ENCODE measurements around the gene HSPB1. TPM values are rescaled to one million over a fixed set of nuclear protein-coding genes. Genes with fewer than 3 reads are reported as not detected.

Gene HSPB1
- total and polyA plus RNA-seq, 2 of the 13 experiments (the other 11 are each of a cell fraction or from before 2014, with no cell fraction given) = 21.0 to 38.6 TPM

DNA sequence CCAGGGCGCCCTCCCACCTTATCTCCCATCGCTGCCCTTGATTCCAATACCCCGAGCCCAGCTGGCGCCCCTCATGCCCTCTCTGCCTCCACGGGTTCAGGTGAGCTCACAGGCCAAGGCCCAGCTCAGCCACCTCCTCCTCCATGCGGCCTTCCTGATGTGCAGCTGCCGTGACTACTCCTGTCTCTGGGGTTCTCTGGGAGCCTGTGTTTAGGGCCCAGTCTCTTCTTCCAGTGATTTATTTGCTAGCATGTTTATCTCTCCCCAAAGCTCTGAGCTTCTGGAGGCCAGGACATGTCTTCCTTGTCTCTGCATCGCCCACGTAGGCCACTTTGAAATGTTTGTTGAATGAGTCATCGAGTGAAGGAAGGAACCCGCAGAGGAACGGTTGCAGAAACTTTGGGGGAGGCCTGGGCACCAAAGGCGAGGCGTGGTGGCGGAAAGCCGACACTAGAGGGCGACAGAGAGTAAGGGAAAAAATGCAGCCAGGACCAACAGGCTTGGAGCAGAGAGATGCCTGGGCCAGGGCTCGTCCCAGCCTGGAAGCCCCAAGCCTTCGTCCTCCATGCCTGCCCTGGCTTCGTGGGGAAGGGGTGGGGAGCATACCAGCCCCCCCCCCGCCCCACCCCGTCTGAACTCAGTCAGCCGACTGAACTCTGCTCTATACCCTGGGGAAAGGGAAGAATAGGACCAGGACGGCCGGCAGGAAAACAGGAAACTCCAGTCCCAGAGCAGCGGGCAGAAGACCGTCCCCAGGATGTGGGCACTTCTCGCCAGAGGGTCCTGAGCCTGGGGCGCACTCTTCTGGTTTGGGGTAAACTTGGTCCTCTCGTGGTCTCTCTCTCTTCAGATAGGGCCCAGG is 10.9 kb upstream of the HSPB1 start (continued):
- TF ChIP-seq, protein P1, sequence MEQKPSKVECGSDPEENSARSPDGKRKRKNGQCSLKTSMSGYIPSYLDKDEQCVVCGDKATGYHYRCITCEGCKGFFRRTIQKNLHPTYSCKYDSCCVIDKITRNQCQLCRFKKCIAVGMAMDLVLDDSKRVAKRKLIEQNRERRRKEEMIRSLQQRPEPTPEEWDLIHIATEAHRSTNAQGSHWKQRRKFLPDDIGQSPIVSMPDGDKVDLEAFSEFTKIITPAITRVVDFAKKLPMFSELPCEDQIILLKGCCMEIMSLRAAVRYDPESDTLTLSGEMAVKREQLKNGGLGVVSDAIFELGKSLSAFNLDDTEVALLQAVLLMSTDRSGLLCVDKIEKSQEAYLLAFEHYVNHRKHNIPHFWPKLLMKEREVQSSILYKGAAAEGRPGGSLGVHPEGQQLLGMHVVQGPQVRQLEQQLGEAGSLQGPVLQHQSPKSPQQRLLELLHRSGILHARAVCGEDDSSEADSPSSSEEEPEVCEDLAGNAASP (CRISPR knock-in tag; IDR thresholded peaks at IDR 0.05; ENCODE audit: borderline replicate concordance) = peak; percentile 43; the same call in 1 of the 2 replicates
- TF ChIP-seq TMF1 (CRISPR knock-in tag; IDR thresholded peaks at IDR 0.05; ENCODE audit: low read depth) (no peak), ATF7 (IDR thresholded peaks at IDR 0.05) (no peak), ATF7 (CRISPR knock-in tag; IDR thresholded peaks at IDR 0.05) (no peak), SIN3A (IDR thresholded peaks at IDR 0.05; ENCODE audit: borderline replicate concordance, low read depth, low read length) (no peak), ZNF775 (CRISPR knock-in tag; IDR thresholded peaks at IDR 0.05; ENCODE audit: borderline replicate concordance) (no peak), ZNF30 (CRISPR knock-in tag; IDR thresholded peaks at IDR 0.05) (no peak), CHD2 (IDR thresholded peaks at IDR 0.05; ENCODE audit: low read depth, low read length) (no peak), SAP130 (CRISPR knock-in tag; IDR thresholded peaks at IDR 0.05; ENCODE audit: low read depth) (peak; percentile 60; the same call in 1 of the 2 replicates), BCL6 (CRISPR knock-in tag; IDR thresholded peaks at IDR 0.05) (peak; percentile 22; the same call in 1 of the 2 replicates), NR1H2 (CRISPR knock-in tag; IDR thresholded peaks at IDR 0.05; ENCODE audit: borderline replicate concordance, low read depth) (no peak), ZNF12 (CRISPR knock-in tag; IDR thresholded peaks at IDR 0.05) (peak; percentile 66; the same call in 1 of the 2 replicates), SMAD3 (CRISPR knock-in tag; IDR thresholded peaks at IDR 0.05) (peak; percentile 46; the same call in 1 of the 2 replicates), HOXD1 (CRISPR knock-in tag; IDR thresholded peaks at IDR 0.05) (no peak), ZFYVE20 (CRISPR knock-in tag; IDR thresholded peaks at IDR 0.05; ENCODE audit: borderline replicate concordance, low read depth) (no peak), THYN1 (CRISPR knock-in tag; IDR thresholded peaks at IDR 0.05; ENCODE audit: borderline replicate concordance, low read depth) (no peak), SMARCC2 (IDR thresholded peaks at IDR 0.05) (no peak), NCOR1 (IDR thresholded peaks at IDR 0.05; ENCODE audit: borderline replicate concordance, low read length) (no peak), ZNF260 (CRISPR knock-in tag; IDR thresholded peaks at IDR 0.05; ENCODE audit: borderline replicate concordance, low read depth) (no peak), CAMTA2 (CRISPR knock-in tag; IDR thresholded peaks at IDR 0.05; ENCODE audit: borderline replicate concordance) (no peak), FOXM1 (CRISPR knock-in tag; IDR thresholded peaks at IDR 0.05) (no peak), GTF2F1 (IDR thresholded peaks at IDR 0.05; ENCODE audit: low read length) (no peak), ZNF75D (CRISPR knock-in tag; IDR thresholded peaks at IDR 0.05; ENCODE audit: borderline replicate concordance) (no peak)
- TF ChIP-seq, protein P2, sequence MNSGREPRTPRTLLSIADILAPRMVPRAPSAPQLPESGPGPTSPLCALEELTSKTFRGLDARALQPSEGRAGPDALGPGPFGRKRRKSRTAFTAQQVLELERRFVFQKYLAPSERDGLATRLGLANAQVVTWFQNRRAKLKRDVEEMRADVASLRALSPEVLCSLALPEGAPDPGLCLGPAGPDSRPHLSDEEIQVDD (CRISPR knock-in tag; IDR thresholded peaks at IDR 0.05; ENCODE audit: borderline replicate concordance) = no peak
- TF ChIP-seq, protein P3, sequence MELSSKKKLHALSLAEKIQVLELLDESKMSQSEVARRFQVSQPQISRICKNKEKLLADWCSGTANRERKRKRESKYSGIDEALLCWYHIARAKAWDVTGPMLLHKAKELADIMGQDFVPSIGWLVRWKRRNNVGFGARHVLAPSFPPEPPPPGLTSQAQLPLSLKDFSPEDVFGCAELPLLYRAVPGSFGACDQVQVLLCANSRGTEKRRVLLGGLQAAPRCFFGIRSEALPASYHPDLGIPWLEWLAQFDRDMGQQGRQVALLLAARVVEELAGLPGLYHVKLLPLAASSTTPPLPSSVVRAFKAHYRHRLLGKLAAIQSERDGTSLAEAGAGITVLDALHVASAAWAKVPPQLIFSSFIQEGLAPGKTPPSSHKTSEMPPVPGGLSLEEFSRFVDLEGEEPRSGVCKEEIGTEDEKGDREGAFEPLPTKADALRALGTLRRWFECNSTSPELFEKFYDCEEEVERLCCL (CRISPR knock-in tag; IDR thresholded peaks at IDR 0.05; ENCODE audit: borderline replicate concordance) = no peak
- TF ChIP-seq, protein P4, sequence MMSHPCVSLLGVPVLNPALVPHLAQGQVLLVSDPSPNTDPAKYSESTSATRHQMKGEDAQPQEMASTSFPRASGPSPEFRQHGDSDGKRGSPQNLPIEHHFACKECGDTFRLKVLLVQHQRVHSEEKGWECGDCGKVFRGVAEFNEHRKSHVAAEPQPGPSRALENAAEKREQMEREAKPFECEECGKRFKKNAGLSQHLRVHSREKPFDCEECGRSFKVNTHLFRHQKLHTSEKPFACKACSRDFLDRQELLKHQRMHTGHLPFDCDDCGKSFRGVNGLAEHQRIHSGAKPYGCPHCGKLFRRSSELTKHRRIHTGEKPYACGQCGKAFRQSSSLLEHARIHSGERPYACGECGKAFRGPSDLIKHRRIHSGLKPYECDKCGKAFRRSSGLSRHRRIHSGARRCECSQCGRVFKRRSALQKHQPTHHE (CRISPR knock-in tag; IDR thresholded peaks at IDR 0.05; ENCODE audit: borderline replicate concordance) = peak; percentile 47; the same call in 1 of the 2 replicates

Measured in HepG2 (cell line).